VCaP (cell line): ENCODE measurements around the gene PTN.
"Not testable (repeated sequence)": the region's sequence is repeated elsewhere in the genome, so short reads cannot be mapped to it uniquely, and the experiment has no call there.

Experiments used
- H3K27ac ChIP-seq: fragments of 450-650 bp; 2 replicates; pipeline ENCODE4 v1.5.1; 2017
- CTCF ChIP-seq: fragments of 450-650 bp; conservative IDR thresholded peaks from 2 replicates; pipeline ENCODE4 v1.5.1; 2017; ENCODE audit warnings: mild to moderate bottlenecking, moderate library complexity

Gene PTN

GRCh38 chr7:137204246-137204645, 139.3 kb downstream of the PTN start:
- no peak overlapping the region for H3K27ac ChIP-seq
- TF ChIP-seq CTCF: no peak

GRCh38 chr7:137203351-137203750, 140.2 kb downstream of the PTN start:
- no peak overlapping the region for H3K27ac ChIP-seq
- no peak for TF ChIP-seq CTCF

GRCh38 chr7:137196648-137197047, 146.9 kb downstream of the PTN start:
- peak overlapping the region; percentile 5; the same call in 1 of the 2 replicates for H3K27ac ChIP-seq
- no peak for TF ChIP-seq CTCF

GRCh38 chr7:137195996-137196395, 147.5 kb downstream of the PTN start:
- peak overlapping the region; percentile 5; the same call in 1 of the 2 replicates for H3K27ac ChIP-seq
- no peak for TF ChIP-seq CTCF

- H3K27ac ChIP-seq: not testable (repeated sequence)
These were observed 161.9 kb downstream of the PTN start for GRCh38 chr7:137181619-137182018.
